AG04450 (cell line): ENCODE data around the gene MYO1D. TPM values are rescaled to one million over a fixed set of nuclear protein-coding genes. Genes with fewer than 3 reads are reported as not detected.
A peak's percentile ranks its signal among the peaks of the same experiment; 100 is the strongest.

Experiments
- CTCF ChIA-PET: fragments of 300-600, 350-600 bp; formaldehyde crosslinking; extraction: SDS; loops from one replicate; lab custom pipeline; 2022; ENCODE audit warnings: antibody characterized with exemption, inconsistent platforms; lab: Charles Lee
- POLR2A ChIA-PET: fragments of 350-600 bp; formaldehyde crosslinking; extraction: SDS; loops from one replicate; lab custom pipeline; 2021; ENCODE audit warnings: antibody characterized with exemption, inconsistent platforms; lab: Yijun Ruan, JAX
- DNase-seq: peaks from one replicate; pipeline ENCODE4 v3.0.0-alpha.2; 2011; ENCODE audit warnings: low read depth, low spot score
- H3K27ac ChIP-seq: one replicate; pipeline ENCODE4 v1.5.1; 2012; ENCODE audit warnings: low read depth, low read length, control low read depth
- H3K27me3 ChIP-seq: one replicate; pipeline ENCODE4 v1.6.0; 2012; ENCODE audit warnings: low read length; ENCODE audit not compliant: control insufficient read depth, insufficient read depth
- H3K4me3 ChIP-seq: 2 replicates; pipeline ENCODE4 v1.5.1; 2011; ENCODE audit warnings: mild to moderate bottlenecking, low read depth, low read length, control low read depth
- H3K9me3 ChIP-seq: 2 replicates; pipeline ENCODE4 v1.5.1; 2012; ENCODE audit warnings: low read length; ENCODE audit not compliant: control insufficient read depth, insufficient read depth
- polyA plus RNA-seq: library from polyadenylated mRNA; depleted of rRNA; stranded (reverse); fragments of >200 nt; gene quantifications from 2 replicates; pipeline ENCODE4 v1.2.3, GENCODE V29; 2011; rRNA removed
- small RNA-seq: library from RNA; depleted of rRNA; stranded (forward); fragments of <200 nt; gene quantifications from one replicate; pipeline ENCODE3, GENCODE V24; 2012; ENCODE audit warnings: low read depth; ENCODE audit not compliant: insufficient read length
- TF ChIP-seq, protein P1 (sequence below): IDR thresholded peaks from 2 replicates; pipeline ENCODE4 v1.5.1; 2011; ENCODE audit warnings: low read depth, low read length, control low read depth, inconsistent platforms

MYO1D gene
- polyA plus RNA-seq, 1 experiment, result 1.1 TPM

DNA sequence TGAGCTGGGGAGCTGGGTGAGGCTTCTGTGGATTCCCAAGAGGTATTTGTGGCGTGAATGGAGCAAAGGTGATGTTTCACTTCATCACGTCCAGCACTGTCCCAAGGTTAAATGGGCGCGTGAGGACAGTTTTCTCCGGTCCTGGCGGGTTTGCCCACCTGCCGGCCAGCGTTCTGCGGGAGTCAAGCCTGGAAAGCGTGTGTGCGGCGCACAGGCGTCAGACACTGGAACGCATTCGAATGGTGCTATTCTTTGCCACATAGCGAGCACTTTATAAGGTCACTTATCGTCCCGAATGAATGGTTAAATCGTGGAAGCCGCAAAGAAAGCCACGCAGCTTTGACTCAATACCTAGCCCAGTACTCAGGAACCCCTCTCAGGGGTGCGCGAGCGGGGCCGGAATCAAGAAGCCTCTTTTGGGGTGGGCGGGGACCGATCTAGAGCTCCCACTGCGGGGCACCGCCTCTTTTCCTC lies 433.1 kb downstream of the MYO1D start:
- POLR2A ChIA-PET, result interaction anchor here (0.7 to 1.2 kb wide), 5 partner anchors 10 to 53 kb away, joined by 3 to 4 read pairs (median 3); no protein-coding TSS in a partner anchor

More for the DNA sequence above, 433.1 kb downstream of the MYO1D start:
- CTCF ChIA-PET, result interaction anchor here (0.6 to 8.5 kb wide), 20 partner anchors 10 to 251 kb away, joined by 3 to 132 read pairs (median 5); no protein-coding TSS in a partner anchor
- TF ChIP-seq, protein P1, sequence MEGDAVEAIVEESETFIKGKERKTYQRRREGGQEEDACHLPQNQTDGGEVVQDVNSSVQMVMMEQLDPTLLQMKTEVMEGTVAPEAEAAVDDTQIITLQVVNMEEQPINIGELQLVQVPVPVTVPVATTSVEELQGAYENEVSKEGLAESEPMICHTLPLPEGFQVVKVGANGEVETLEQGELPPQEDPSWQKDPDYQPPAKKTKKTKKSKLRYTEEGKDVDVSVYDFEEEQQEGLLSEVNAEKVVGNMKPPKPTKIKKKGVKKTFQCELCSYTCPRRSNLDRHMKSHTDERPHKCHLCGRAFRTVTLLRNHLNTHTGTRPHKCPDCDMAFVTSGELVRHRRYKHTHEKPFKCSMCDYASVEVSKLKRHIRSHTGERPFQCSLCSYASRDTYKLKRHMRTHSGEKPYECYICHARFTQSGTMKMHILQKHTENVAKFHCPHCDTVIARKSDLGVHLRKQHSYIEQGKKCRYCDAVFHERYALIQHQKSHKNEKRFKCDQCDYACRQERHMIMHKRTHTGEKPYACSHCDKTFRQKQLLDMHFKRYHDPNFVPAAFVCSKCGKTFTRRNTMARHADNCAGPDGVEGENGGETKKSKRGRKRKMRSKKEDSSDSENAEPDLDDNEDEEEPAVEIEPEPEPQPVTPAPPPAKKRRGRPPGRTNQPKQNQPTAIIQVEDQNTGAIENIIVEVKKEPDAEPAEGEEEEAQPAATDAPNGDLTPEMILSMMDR, result no peak
- no peak for DNase-seq
- peak overlapping the region; percentile 57 for H3K4me3 ChIP-seq
- no peak overlapping the region for H3K27ac ChIP-seq
- no peaks in the 10 kb centered on the region; the same call in 1 of the 2 replicates for H3K9me3 ChIP-seq
- peaks cover 7% of the 10 kb centered on the region for H3K27me3 ChIP-seq

Small RNA genes lying within 50 kb of the gene (small RNA-seq; reads per million reads assigned to genes)
- gene RF00019, result not detected

Other genes starting within 250 kb of the MYO1D start
- gene TMEM98, start 51.0 kb upstream of the MYO1D start, polyA plus RNA-seq, result 260 and 304 TPM in 2 replicates
- gene SPACA3, start 114.7 kb upstream of the MYO1D start, polyA plus RNA-seq, result not detected in 2 replicates